Measurements from ENCODE around the gene SNX20.
A peak's percentile ranks its signal among the peaks of the same experiment; 100 is the strongest.

The SNX20 gene

GRCh38 chr16:50662306-50662940, 18.7 kb downstream of the SNX20 start:
- TF ChIP-seq CREB1 (IDR thresholded peaks at IDR 0.05; ENCODE audit: low read depth) (no peak), TAF1 (IDR thresholded peaks at IDR 0.05; ENCODE audit: low read depth) (no peak), TEAD4 (IDR thresholded peaks at IDR 0.05) (no peak), RAD21 (IDR thresholded peaks at IDR 0.05; ENCODE audit: low read depth) (no peak), ZBTB7A (IDR thresholded peaks at IDR 0.05; ENCODE audit: low read depth) (no peak), REST (IDR thresholded peaks at IDR 0.05; ENCODE audit: low read depth) (no peak), TCF12 (IDR thresholded peaks at IDR 0.05; ENCODE audit: low read depth) (no peak)

- TF ChIP-seq EP300 (IDR thresholded peaks at IDR 0.05; ENCODE audit: borderline replicate concordance) (no peak), TCF12 (IDR thresholded peaks at IDR 0.05; ENCODE audit: low read depth) (no peak), EGR1 (IDR thresholded peaks at IDR 0.05) (no peak), ZBTB7A (IDR thresholded peaks at IDR 0.05; ENCODE audit: low read depth) (no peak), RAD21 (IDR thresholded peaks at IDR 0.05; ENCODE audit: low read depth) (no peak), REST (IDR thresholded peaks at IDR 0.05; ENCODE audit: low read depth) (no peak)
Observed at GRCh38 chr16:50659806-50660205, 21.3 kb downstream of the SNX20 start.

- TF ChIP-seq NFIC (IDR thresholded peaks at IDR 0.05) (no peak), USF1 (IDR thresholded peaks at IDR 0.05) (peak; percentile 9; the same call in 1 of the 2 replicates), EGR1 (IDR thresholded peaks at IDR 0.05) (no peak)
Observed at GRCh38 chr16:50657241-50657640, 23.9 kb downstream of the SNX20 start.

GRCh38 chr16:50655558-50656055, 25.5 kb downstream of the SNX20 start:
- TF ChIP-seq FOXM1 (IDR thresholded peaks at IDR 0.05; ENCODE audit: borderline replicate concordance, low read depth) (no peak), NFIC (IDR thresholded peaks at IDR 0.05) (no peak)

- TF ChIP-seq NFIC (IDR thresholded peaks at IDR 0.05) (no peak), USF1 (IDR thresholded peaks at IDR 0.05) (no peak), EP300 (IDR thresholded peaks at IDR 0.05; ENCODE audit: borderline replicate concordance) (no peak), MAX (IDR thresholded peaks at IDR 0.05) (no peak), EGR1 (IDR thresholded peaks at IDR 0.05) (no peak)
Observed at GRCh38 chr16:50653633-50654519, 27.2 kb downstream of the SNX20 start.

GRCh38 chr16:50652836-50653425, 28.2 kb downstream of the SNX20 start:
- no peak for TF ChIP-seq EP300 (IDR thresholded peaks at IDR 0.05; ENCODE audit: borderline replicate concordance)
- TF ChIP-seq RAD21 (IDR thresholded peaks at IDR 0.05; ENCODE audit: low read depth): no peak
- no peak for TF ChIP-seq ZBTB7A (IDR thresholded peaks at IDR 0.05; ENCODE audit: low read depth)
- no peak for TF ChIP-seq TEAD4 (IDR thresholded peaks at IDR 0.05)
- TF ChIP-seq YY1 (IDR thresholded peaks at IDR 0.05; ENCODE audit: low read depth): no peak
- no peak for TF ChIP-seq EGR1 (IDR thresholded peaks at IDR 0.05)
- no peak for TF ChIP-seq USF1 (IDR thresholded peaks at IDR 0.05)
- TF ChIP-seq CEBPB (IDR thresholded peaks at IDR 0.05): no peak
- TF ChIP-seq FOXM1 (IDR thresholded peaks at IDR 0.05; ENCODE audit: borderline replicate concordance, low read depth): no peak
